DND-41 (cell line): ENCODE results near the gene TMEM119.

ENCODE experiments used
- ATAC-seq: fragments of 200-7000 bp; cut with Tn5 transposase; 3 replicates; pipeline ENCODE4 v1.9.1; 2021; ENCODE audit warnings: low read depth; ENCODE audit not compliant: insufficient read depth
- DNase-seq: peaks from one replicate; pipeline ENCODE4 v3.0.0-alpha.2; 2020
- H2AFZ ChIP-seq: 2 replicates; pipeline ENCODE4 v1.6.0; 2012; ENCODE audit warnings: low read depth, low read length
- H3K27ac ChIP-seq: 2 replicates; pipeline ENCODE4 v1.5.1; 2012; ENCODE audit warnings: low read length, inconsistent platforms
- H3K27me3 ChIP-seq: fragments of 200-600 bp; sonication (generic); 2 replicates; pipeline ENCODE4 v1.6.0; 2012; ENCODE audit warnings: low read length, mild to moderate bottlenecking, inconsistent platforms; ENCODE audit not compliant: insufficient read depth, poor library complexity
- H3K36me3 ChIP-seq: 2 replicates; pipeline ENCODE4 v1.5.1; 2012; ENCODE audit warnings: low read length, inconsistent platforms; ENCODE audit not compliant: insufficient read depth
- H3K4me1 ChIP-seq: 2 replicates; pipeline ENCODE4 v1.5.1; 2012; ENCODE audit warnings: mild to moderate bottlenecking, low read length; ENCODE audit not compliant: insufficient read depth
- H3K4me2 ChIP-seq: 2 replicates; pipeline ENCODE4 v1.6.0; 2012; ENCODE audit warnings: mild to moderate bottlenecking, moderate library complexity, low read length, inconsistent platforms; ENCODE audit not compliant: insufficient read depth
- H3K4me3 ChIP-seq, 2 experiments: fragments of 200-600 bp in 1 of 2; shearing (Covaris generic) in 1 of 2; 2 replicates each; pipeline ENCODE4 v1.5.1; 2012 to 2016; ENCODE audit warnings: inconsistent platforms in 2 of 2, low read length in 2 of 2, mild to moderate bottlenecking in 2 of 2, low read depth in 1 of 2, moderate library complexity in 1 of 2
- H3K79me2 ChIP-seq: 2 replicates; pipeline ENCODE4 v1.6.0; 2012; ENCODE audit warnings: low read length, inconsistent platforms; ENCODE audit not compliant: insufficient read depth
- H3K9ac ChIP-seq: 2 replicates; pipeline ENCODE4 v1.6.0; 2012; ENCODE audit warnings: low read depth, mild to moderate bottlenecking, inconsistent platforms, low read length, moderate library complexity
- H3K9me3 ChIP-seq: 2 replicates; pipeline ENCODE4 v1.5.1; 2012; ENCODE audit warnings: low read length, moderate library complexity, mild to moderate bottlenecking, inconsistent platforms; ENCODE audit not compliant: insufficient read depth, severe bottlenecking
- H4K20me1 ChIP-seq: 2 replicates; pipeline ENCODE4 v1.6.0; 2012; ENCODE audit warnings: low read length; ENCODE audit not compliant: insufficient read depth
- EZH2 ChIP-seq: IDR thresholded peaks from 3 replicates; pipeline ENCODE4 v1.6.1; 2012; ENCODE audit warnings: borderline replicate concordance, low read depth, mild to moderate bottlenecking, moderate library complexity, low read length, inconsistent platforms; ENCODE audit not compliant: severe bottlenecking
- TF ChIP-seq, protein P1 (sequence below): IDR thresholded peaks from 2 replicates; pipeline ENCODE4 v1.5.1; 2012; ENCODE audit warnings: borderline replicate concordance, low read length, moderate library complexity, mild to moderate bottlenecking; ENCODE audit not compliant: poor library complexity, severe bottlenecking; ENCODE audit errors: extremely low read depth

TMEM119 gene

DNA sequence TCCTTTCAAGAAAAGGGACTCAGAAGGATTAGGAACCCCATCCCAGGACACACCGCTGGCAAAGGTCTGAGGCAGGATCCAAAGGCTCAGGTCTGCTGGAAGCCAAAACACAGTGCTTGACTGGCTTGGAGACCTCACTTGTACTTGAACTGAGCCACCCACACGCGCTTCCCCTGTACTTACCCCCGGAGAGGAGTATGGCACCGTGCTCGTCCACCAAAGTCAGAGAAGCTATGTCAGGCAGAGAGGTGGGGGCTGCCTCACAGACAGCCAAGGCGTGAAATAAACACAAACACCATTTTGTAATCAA, 46.9 kb upstream of the TMEM119 start:
- peaks cover 62% of the 10 kb centered on the region for H3K36me3 ChIP-seq
- no peaks in the 10 kb centered on the region for H4K20me1 ChIP-seq
- H3K9me3 ChIP-seq, result no peaks in the 10 kb centered on the region
- DNase-seq (no peak), ATAC-seq (no peak)
- no peak overlapping the region for H3K9ac ChIP-seq
- TF ChIP-seq EZH2, result no peak
- TF ChIP-seq, protein P1, sequence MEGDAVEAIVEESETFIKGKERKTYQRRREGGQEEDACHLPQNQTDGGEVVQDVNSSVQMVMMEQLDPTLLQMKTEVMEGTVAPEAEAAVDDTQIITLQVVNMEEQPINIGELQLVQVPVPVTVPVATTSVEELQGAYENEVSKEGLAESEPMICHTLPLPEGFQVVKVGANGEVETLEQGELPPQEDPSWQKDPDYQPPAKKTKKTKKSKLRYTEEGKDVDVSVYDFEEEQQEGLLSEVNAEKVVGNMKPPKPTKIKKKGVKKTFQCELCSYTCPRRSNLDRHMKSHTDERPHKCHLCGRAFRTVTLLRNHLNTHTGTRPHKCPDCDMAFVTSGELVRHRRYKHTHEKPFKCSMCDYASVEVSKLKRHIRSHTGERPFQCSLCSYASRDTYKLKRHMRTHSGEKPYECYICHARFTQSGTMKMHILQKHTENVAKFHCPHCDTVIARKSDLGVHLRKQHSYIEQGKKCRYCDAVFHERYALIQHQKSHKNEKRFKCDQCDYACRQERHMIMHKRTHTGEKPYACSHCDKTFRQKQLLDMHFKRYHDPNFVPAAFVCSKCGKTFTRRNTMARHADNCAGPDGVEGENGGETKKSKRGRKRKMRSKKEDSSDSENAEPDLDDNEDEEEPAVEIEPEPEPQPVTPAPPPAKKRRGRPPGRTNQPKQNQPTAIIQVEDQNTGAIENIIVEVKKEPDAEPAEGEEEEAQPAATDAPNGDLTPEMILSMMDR, result no peak
- H3K4me1 ChIP-seq, result peaks cover 22% of the 10 kb centered on the region
- no peak overlapping the region for H3K4me3 ChIP-seq
- H3K27me3 ChIP-seq, result no peaks in the 10 kb centered on the region
- H3K4me2 ChIP-seq, result no peak overlapping the region
- H3K79me2 ChIP-seq, result no peaks in the 10 kb centered on the region
- H2AFZ ChIP-seq, result no peak overlapping the region
- H3K27ac ChIP-seq, result peak overlapping the region; percentile 5

DNA sequence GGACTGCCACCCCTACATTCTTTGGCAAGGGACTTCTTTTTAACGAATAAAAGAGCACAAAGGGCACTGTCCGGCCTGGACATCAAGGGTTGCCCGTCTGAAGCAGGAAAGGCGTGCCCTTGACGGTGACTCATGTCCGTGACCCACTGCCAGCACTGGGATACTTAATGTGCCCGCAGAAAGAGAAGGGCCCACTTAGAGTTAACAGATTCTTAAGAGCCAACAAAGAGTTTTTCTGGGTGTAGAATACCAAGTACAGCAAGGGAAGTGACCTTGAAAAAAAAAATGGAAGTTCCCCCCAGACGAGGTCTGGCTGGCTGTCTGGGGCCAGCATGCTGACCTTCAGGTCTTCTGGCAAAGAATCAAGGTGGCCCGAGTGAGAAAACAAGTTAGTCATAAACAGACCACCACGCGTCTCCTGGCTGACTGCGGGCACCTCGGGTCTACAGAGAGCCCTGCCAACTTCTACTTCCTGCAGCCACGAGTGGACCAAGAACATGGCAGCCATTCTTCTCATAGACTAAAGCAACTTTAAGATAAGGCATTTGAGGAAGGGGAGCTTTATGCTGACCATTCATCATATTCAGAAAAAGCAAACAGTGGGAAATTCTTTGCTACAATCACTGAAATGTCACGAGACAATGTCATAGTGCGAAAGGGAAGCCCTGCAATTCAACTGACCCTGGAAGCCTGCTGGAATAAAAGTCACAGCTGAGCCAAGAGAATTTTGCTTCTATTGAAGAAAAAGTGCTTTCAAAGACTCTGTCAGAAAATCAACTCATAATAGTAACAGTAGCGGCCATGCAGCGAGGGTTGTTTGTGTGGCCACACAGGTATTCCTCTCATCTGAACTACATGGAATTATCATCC, 46.3 kb upstream of the TMEM119 start:
- no peaks in the 10 kb centered on the region for H3K79me2 ChIP-seq
- ATAC-seq (no peak), DNase-seq (no peak)
- no peak overlapping the region for H3K9ac ChIP-seq
- no peak overlapping the region for H3K4me2 ChIP-seq
- TF ChIP-seq, protein P1, result no peak
- TF ChIP-seq EZH2, result no peak
- H3K4me1 ChIP-seq, result peaks cover 25% of the 10 kb centered on the region
- H3K27me3 ChIP-seq, result no peaks in the 10 kb centered on the region
- no peaks in the 10 kb centered on the region for H3K9me3 ChIP-seq
- H3K36me3 ChIP-seq, result peaks cover 56% of the 10 kb centered on the region
- peak overlapping the region; percentile 25 for H3K27ac ChIP-seq
- H2AFZ ChIP-seq, result no peak overlapping the region
- no peak overlapping the region for H3K4me3 ChIP-seq
- no peaks in the 10 kb centered on the region for H4K20me1 ChIP-seq

DNA sequence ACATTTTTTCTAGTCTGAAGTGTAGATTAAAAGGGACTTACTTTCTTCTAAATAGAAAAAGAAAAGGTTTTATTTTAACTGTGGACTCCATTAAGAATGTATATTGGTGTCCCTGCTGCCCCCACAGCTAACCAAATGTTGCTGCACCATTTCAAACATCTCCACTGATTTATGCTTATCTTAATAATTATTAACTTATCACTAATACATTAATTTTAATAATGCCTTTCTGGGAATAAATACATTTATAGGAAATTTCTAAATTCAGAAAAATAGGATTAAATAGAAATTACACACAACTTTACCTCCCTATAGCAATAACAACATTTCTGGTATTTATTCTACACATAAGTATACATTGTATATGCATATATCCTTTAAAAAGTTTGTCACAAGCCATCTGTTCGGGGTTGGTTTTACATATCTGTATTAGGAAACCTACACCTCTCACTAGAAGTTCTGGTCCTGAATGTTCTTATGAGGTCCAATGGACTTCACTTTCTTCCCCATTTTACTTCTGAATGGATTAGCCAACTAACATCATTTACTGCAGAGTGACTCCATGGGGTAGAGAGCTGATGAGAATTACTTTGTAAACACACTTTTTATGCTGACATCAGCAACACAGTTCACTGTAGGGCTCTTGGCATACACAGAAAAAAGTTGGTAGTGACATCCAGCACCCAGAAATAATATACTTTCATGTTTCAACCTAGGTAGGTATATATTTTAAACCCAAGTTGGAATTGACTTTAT, 45.2 kb upstream of the TMEM119 start:
- H3K27ac ChIP-seq, result no peak overlapping the region
- H3K4me3 ChIP-seq, result no peak overlapping the region
- H2AFZ ChIP-seq, result no peak overlapping the region
- no peak overlapping the region for H3K4me2 ChIP-seq
- H3K36me3 ChIP-seq, result peaks cover 45% of the 10 kb centered on the region
- H3K9me3 ChIP-seq, result no peaks in the 10 kb centered on the region
- DNase-seq (no peak), ATAC-seq (no peak)
- H3K9ac ChIP-seq, result no peak overlapping the region
- H3K4me1 ChIP-seq, result peaks cover 36% of the 10 kb centered on the region
- no peaks in the 10 kb centered on the region for H3K79me2 ChIP-seq
- H3K27me3 ChIP-seq, result no peaks in the 10 kb centered on the region
- H4K20me1 ChIP-seq, result no peaks in the 10 kb centered on the region
- no peak for TF ChIP-seq EZH2
- TF ChIP-seq, protein P1, result no peak
